ENCODE measurements around the gene DIO3. TPM values are rescaled to one million over a fixed set of nuclear protein-coding genes. Genes with fewer than 3 reads are reported as not detected.

DIO3 gene
- total and polyA plus RNA-seq, 2 donors (not counting 1 experiment from before 2014, with no cell fraction given): not detected

DNA sequence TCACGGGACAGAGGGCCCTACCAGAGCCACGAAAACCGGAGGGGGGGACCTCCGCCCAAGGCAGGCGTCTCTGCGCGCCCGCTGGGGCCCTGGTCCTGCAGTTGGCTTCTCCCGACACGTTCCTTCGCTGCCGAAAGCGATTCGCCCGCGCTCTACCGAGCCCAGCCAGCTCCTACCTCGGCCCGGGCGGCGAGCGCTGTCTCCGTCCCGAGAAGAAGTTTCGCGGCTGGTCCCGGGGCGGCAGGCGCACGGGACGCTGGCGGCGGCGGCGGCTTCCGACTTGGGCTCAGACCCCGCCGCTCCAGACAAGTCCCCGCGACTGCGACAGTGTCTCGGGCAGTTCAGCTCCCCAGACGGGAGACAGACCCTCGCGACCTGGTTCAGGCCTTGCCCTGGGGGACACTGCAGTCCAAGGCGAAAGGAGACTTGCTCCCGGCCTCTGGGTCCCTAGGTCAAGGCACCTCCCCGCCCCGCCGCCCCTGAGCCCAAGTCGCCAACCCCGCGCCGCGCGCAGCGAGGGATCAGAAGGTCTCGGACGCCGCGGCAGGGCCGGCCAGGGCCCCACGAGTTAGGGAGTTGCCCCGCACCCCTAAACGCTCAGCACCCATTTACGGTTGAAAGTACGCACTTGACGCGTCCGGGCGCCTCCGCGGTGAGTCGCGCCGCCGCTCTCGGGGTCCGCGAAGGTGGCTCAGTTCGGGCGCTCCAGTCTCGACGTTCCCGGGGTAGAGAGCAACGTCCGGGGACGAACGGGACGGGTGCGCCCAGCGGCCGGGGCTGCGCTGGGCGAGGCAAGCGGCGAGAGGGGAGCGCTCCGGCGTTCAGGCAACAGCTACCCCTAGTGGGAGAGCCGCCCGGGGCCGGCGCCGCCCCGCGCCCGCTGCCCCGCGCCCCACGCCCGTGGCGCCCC is 1.4 kb upstream of the DIO3 start:
- WGBS (ENCODE audit: insufficient coverage): 5% methylated on average over 113 of the region's 113 CpGs
- H3K27ac Mint-ChIP-seq: no peak overlapping the region
- peaks cover 37% of the 10 kb centered on the region for H3K27me3 Mint-ChIP-seq
- ATAC-seq (ENCODE audit: low read depth) (no peak), DNase-seq (no peak)
- Histone ChIP-seq H3K4me2 (replicated peaks; ENCODE audit: low read depth, low read length, poor library complexity, severe bottlenecking) (peak overlapping the region; percentile 30), H3K27me3 (replicated peaks in 1 of 4; ENCODE audit: control extremely low read depth in 1 of 4, control insufficient read depth in 3 of 4, insufficient read depth in 4 of 4, low read length in 3 of 4) (peaks cover 0 to 69% (median 20%) of the 10 kb centered on the region in 4 experiments), H3K4me1 (ENCODE audit: control insufficient read depth in 2 of 2, insufficient read depth in 2 of 2, low read length in 2 of 2) (peaks cover 0 to 21% of the 10 kb centered on the region in 2 donors), H3K4me3 (ENCODE audit: control extremely low read depth in 1 of 5, extremely low read depth in 1 of 5, insufficient read depth in 1 of 5, low read depth in 2 of 5, low read length in 4 of 5) (no peak overlapping the region), H3K36me3 (replicated peaks in 1 of 2; ENCODE audit: control extremely low read depth in 1 of 2, control insufficient read depth in 1 of 2, extremely low read depth in 1 of 2, insufficient read depth in 2 of 2, low read length in 1 of 2) (no peaks in the 10 kb centered on the region), H2AFZ (ENCODE audit: insufficient read depth, low read depth, low read length, poor library complexity, severe bottlenecking) (no peak overlapping the region), H3K27ac (ENCODE audit: low read length in 2 of 2) (no peak overlapping the region), H3K9me3 (ENCODE audit: control extremely low read depth in 1 of 3, control insufficient read depth in 2 of 3, insufficient read depth in 1 of 3, low read length in 2 of 3) (peaks cover 0 to 37% (median 7%) of the 10 kb centered on the region in 3 donors), H4K20me1 (ENCODE audit: control insufficient read depth, insufficient read depth, low read length, poor library complexity, severe bottlenecking) (no peaks in the 10 kb centered on the region), H3K79me2 (ENCODE audit: control insufficient read depth, insufficient read depth, low read length) (no peaks in the 10 kb centered on the region), H3K9ac (ENCODE audit: low read length) (no peak overlapping the region)
- TF ChIP-seq, protein P1, sequence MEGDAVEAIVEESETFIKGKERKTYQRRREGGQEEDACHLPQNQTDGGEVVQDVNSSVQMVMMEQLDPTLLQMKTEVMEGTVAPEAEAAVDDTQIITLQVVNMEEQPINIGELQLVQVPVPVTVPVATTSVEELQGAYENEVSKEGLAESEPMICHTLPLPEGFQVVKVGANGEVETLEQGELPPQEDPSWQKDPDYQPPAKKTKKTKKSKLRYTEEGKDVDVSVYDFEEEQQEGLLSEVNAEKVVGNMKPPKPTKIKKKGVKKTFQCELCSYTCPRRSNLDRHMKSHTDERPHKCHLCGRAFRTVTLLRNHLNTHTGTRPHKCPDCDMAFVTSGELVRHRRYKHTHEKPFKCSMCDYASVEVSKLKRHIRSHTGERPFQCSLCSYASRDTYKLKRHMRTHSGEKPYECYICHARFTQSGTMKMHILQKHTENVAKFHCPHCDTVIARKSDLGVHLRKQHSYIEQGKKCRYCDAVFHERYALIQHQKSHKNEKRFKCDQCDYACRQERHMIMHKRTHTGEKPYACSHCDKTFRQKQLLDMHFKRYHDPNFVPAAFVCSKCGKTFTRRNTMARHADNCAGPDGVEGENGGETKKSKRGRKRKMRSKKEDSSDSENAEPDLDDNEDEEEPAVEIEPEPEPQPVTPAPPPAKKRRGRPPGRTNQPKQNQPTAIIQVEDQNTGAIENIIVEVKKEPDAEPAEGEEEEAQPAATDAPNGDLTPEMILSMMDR (IDR thresholded peaks at IDR 0.05): no peak
- no peak for TF ChIP-seq EZH2 (IDR thresholded peaks at IDR 0.05; ENCODE audit: borderline replicate concordance, insufficient read depth, low read depth, low read length, poor library complexity, severe bottlenecking)
- peaks cover 5% of the 10 kb centered on the region for H3K4me1 Mint-ChIP-seq
- POLR2A ChIA-PET: no interaction called here
- CTCF ChIA-PET: no interaction called here
- H3K9me3 Mint-ChIP-seq (ENCODE audit: insufficient read depth): no peaks in the 10 kb centered on the region
- no peak overlapping the region for H3K4me3 Mint-ChIP-seq
- intact Hi-C loops (cut with micrococcal nuclease): no loop called here

DNA sequence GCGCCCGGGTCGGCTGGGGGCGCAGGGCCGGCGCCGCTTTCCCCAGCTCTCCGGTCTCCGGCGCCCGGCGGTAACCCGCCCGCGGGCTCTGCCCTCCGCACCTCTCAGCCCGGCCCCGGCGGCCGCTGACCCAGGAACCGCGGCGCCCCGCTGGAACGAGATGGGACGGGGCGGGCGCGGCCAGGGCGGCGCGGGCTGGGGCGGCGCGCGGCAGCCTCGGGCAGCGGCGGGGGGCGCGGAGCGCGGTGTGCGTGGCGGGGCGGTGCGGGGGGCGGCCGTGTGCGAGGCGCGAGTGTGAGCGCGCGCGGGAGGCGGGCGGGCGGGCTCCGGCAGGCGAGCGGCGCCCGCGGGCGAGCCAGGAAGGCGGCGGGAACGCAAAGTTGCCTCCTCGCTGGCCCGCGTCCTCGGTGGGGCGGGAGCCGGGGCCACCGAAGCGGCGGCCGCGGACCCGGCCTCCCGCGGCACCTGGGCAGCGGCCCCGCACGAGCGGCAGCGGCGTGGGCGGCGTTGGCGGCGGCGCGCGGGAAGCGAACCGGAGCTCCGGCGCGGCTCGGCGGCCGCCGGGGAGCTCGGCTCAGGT is 671 bp upstream of the DIO3 start:
- intact Hi-C loops (cut with micrococcal nuclease): no loop called here
- Mint-ChIP-seq H3K9me3 (ENCODE audit: insufficient read depth) (no peaks in the 10 kb centered on the region), H3K4me3 (no peak overlapping the region), H3K27ac (no peak overlapping the region), H3K4me1 (peaks cover 10% of the 10 kb centered on the region), H3K27me3 (peaks cover 41% of the 10 kb centered on the region)
- peaks cover 0 to 76% (median 24%) of the 10 kb centered on the region in 4 experiments for H3K27me3 ChIP-seq (replicated peaks in 1 of 4; ENCODE audit: control extremely low read depth in 1 of 4, control insufficient read depth in 3 of 4, insufficient read depth in 4 of 4, low read length in 3 of 4)
- H3K9me3 ChIP-seq (ENCODE audit: control extremely low read depth in 1 of 3, control insufficient read depth in 2 of 3, insufficient read depth in 1 of 3, low read length in 2 of 3): peaks cover 0 to 37% (median 7%) of the 10 kb centered on the region in 3 donors
- peaks cover 0 to 28% of the 10 kb centered on the region in 2 donors for H3K4me1 ChIP-seq (ENCODE audit: control insufficient read depth in 2 of 2, insufficient read depth in 2 of 2, low read length in 2 of 2)
- DNase-seq: no peak
- no peaks in the 10 kb centered on the region for H4K20me1 ChIP-seq (ENCODE audit: control insufficient read depth, insufficient read depth, low read length, poor library complexity, severe bottlenecking)
- no peak overlapping the region for H3K4me2 ChIP-seq (replicated peaks; ENCODE audit: low read depth, low read length, poor library complexity, severe bottlenecking)
- no peak overlapping the region for H2AFZ ChIP-seq (ENCODE audit: insufficient read depth, low read depth, low read length, poor library complexity, severe bottlenecking)
- TF ChIP-seq, protein P1 (IDR thresholded peaks at IDR 0.05): no peak
- no peak for TF ChIP-seq EZH2 (IDR thresholded peaks at IDR 0.05; ENCODE audit: borderline replicate concordance, insufficient read depth, low read depth, low read length, poor library complexity, severe bottlenecking)
- ChIA-PET POLR2A (no interaction called here), CTCF (no interaction called here)
- H3K79me2 ChIP-seq (ENCODE audit: control insufficient read depth, insufficient read depth, low read length): no peaks in the 10 kb centered on the region
- no peak overlapping the region for H3K27ac ChIP-seq (ENCODE audit: low read length in 2 of 2)
- 14% methylated on average over 106 of the region's 106 CpGs for WGBS (ENCODE audit: insufficient coverage)
- H3K9ac ChIP-seq (ENCODE audit: low read length): no peak overlapping the region
- no peaks in the 10 kb centered on the region for H3K36me3 ChIP-seq (replicated peaks in 1 of 2; ENCODE audit: control extremely low read depth in 1 of 2, control insufficient read depth in 1 of 2, extremely low read depth in 1 of 2, insufficient read depth in 2 of 2, low read length in 1 of 2)
- H3K4me3 ChIP-seq (ENCODE audit: control extremely low read depth in 1 of 5, extremely low read depth in 1 of 5, insufficient read depth in 1 of 5, low read depth in 2 of 5, low read length in 4 of 5): no peak overlapping the region
- ATAC-seq (ENCODE audit: low read depth): no peak
